Choroid plexus epithelial cell (primary cell): ENCODE measurements around the gene CNTD1.
"Not testable (repeated sequence)": the region's sequence is repeated elsewhere in the genome, so short reads cannot be mapped to it uniquely, and the experiment has no call there.

Source experiments
- DNase-seq: peaks from one replicate; pipeline ENCODE4 v3.0.0-alpha.2; 2010; ENCODE audit warnings: low read depth
- H3K4me3 ChIP-seq: 2 replicates; pipeline ENCODE4 v1.5.1; 2011; ENCODE audit warnings: low read depth, mild to moderate bottlenecking, control low read depth, low read length, moderate library complexity
- CTCF ChIP-seq: conservative IDR thresholded peaks from 2 replicates; pipeline ENCODE4 v1.5.1; 2011; ENCODE audit warnings: low read depth, mild to moderate bottlenecking, control low read depth, inconsistent platforms, low read length, moderate library complexity

Gene CNTD1

GRCh38 chr17:42759982-42760651 is 38.5 kb upstream of the CNTD1 start:
- TF ChIP-seq CTCF = no peak
- no peak for DNase-seq

DNA sequence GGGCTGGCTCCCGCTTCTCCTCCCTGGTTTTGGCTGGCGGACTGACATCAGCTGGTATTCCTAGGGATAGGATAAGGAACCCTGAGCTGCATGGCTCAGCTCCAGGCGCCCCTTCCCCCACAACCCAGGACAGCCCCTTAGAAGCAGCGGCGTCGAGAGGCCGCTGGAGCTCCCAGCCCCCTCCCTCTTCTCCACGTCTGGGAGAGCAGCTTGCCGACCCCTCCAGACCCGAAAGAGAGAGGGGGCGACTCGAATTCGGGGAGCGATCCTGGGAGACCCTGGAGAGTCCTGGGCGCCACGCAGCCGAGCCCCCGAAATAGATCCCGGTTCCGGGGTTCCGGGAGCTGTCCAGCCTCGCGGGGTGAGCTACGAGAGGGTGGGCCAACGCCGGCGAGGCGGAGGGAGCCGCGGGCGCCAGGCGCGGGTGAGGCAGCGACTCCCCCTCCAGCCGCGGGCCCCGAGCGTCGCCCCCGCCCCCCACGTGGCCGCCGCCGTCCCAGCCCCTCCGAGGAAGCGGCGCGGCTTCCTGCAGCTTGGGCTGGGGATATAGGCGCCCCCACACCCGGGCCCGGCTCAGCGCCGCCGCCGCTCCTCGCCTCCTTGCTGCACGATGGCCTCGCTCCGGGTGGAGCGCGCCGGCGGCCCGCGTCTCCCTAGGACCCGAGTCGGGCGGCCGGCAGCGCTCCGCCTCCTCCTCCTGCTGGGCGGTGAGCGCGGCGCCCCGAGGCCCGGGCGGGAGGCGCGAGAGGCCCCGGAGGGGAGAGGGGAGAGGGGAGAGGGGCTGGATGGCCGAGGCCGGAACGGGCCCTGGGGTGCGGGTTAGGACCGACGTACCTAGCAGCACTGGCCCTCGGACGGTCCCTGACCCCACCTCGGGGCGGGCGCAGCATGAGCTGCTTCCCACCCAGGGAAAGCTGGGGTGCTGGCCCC is 37.7 kb upstream of the CNTD1 start, which contains the start of gene RAMP2:
RAMP2 (plus strand) TSS at position 576 of the 930 bp plus-strand sequence; CDS start at position 611, 35 bp downstream.
- no peak for DNase-seq
- no peak for TF ChIP-seq CTCF

More at GRCh38 chr17:42759982-42760651, 38.5 kb upstream of the CNTD1 start:
- no peak overlapping the region for H3K4me3 ChIP-seq

GRCh38 chr17:42761638-42762037 is 37.0 kb upstream of the CNTD1 start:
- peak overlapping the region; percentile 43 for H3K4me3 ChIP-seq
- TF ChIP-seq CTCF = no peak
- no peak for DNase-seq

More for the DNA sequence above, 37.7 kb upstream of the CNTD1 start, which contains the start of gene RAMP2:
- H3K4me3 ChIP-seq = peak within 1 kb of the TSS; percentile 43

- no peak for TF ChIP-seq CTCF
- no peak overlapping the region for H3K4me3 ChIP-seq
- no peak for DNase-seq
Measured at GRCh38 chr17:42766124-42766523, 32.5 kb upstream of the CNTD1 start.

DNA sequence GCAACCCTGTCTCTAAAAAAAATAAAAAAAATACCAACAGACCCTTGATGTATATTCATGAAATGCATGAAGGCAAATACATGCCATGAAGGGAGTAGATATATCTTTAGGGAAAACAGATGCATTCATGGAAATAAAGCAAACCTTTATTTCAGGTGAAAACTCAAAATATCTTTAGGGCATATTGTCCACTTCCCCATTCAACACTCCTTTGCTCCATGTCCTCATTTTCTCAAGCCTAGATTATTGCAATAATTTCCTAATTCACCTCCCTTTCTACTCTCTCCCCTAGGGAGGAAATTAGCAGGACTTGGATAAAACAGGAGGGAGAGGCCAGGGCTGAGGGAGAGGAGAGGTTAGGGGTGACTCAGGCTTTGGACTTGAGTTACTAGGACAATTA is 31.1 kb upstream of the CNTD1 start:
- H3K4me3 ChIP-seq = no peak overlapping the region
- TF ChIP-seq CTCF = no peak
- no peak for DNase-seq

- DNase-seq, H3K4me3 ChIP-seq: not testable (repeated sequence)
Measured at GRCh38 chr17:42768006-42768405, 30.7 kb upstream of the CNTD1 start.

GRCh38 chr17:42769964-42770363 is 28.7 kb upstream of the CNTD1 start:
- not testable (repeated sequence) for H3K4me3 ChIP-seq, DNase-seq
